A673 (cell line): ENCODE results near the gene CACNA2D3. TPM values are rescaled to one million over a fixed set of nuclear protein-coding genes. Genes with fewer than 3 reads are reported as not detected.

Experiments used
- BruUV-seq: library from RNA; stranded (reverse); fragments of 400-500 nt; replicated peaks from 2 replicates; lab custom pipeline; 2021; lab: Mats Ljungman, UMichigan
- CTCF ChIA-PET: fragments of 300-600 bp; sonication (Branson Sonifier 250); formaldehyde crosslinking; loops from one replicate; lab custom pipeline; 2022; ENCODE audit warnings: antibody characterized with exemption; lab: Charles Lee
- POLR2A ChIA-PET: fragments of 300-600 bp; sonication (Branson Sonifier 250); formaldehyde crosslinking; loops from one replicate; lab custom pipeline; 2022; ENCODE audit warnings: antibody characterized with exemption; ENCODE audit not compliant: low non-redundant PET; lab: Charles Lee
- DNase-seq: peaks from one replicate; pipeline ENCODE4 v3.0.0-alpha.2; 2015; ENCODE audit warnings: low spot score
- H3K27ac ChIP-seq: fragments of 200-600 bp; sonication (generic); 2 replicates; pipeline ENCODE4 v1.5.1; 2016; ENCODE audit warnings: mixed run types, low read depth, mild to moderate bottlenecking, mixed read lengths, antibody characterized with exemption, low read length; ENCODE audit not compliant: poor library complexity, severe bottlenecking
- H3K27me3 ChIP-seq: fragments of 200-600 bp; sonication (generic); replicated peaks from 2 replicates; pipeline ENCODE4 v1.6.1; 2017; ENCODE audit warnings: mixed run types, low read depth, mild to moderate bottlenecking, mixed read lengths, antibody characterized with exemption, low read length; ENCODE audit not compliant: insufficient read depth, poor library complexity
- H3K36me3 ChIP-seq: fragments of 200-600 bp; sonication (generic); 2 replicates; pipeline ENCODE4 v1.6.1; 2016; ENCODE audit warnings: mixed run types, mild to moderate bottlenecking, mixed read lengths, antibody characterized with exemption, low read length; ENCODE audit not compliant: insufficient read depth, poor library complexity, severe bottlenecking
- H3K4me1 ChIP-seq: fragments of 200-600 bp; sonication (generic); 2 replicates; pipeline ENCODE4 v1.6.1; 2017; ENCODE audit warnings: mixed run types, mild to moderate bottlenecking, mixed read lengths, antibody characterized with exemption, low read length; ENCODE audit not compliant: insufficient read depth, poor library complexity, severe bottlenecking
- H3K4me3 ChIP-seq: fragments of 200-600 bp; sonication (generic); 2 replicates; pipeline ENCODE4 v1.5.1; 2016; ENCODE audit warnings: low read depth, mixed run types, mild to moderate bottlenecking, mixed read lengths, low read length; ENCODE audit not compliant: poor library complexity, severe bottlenecking
- H3K9me3 ChIP-seq: fragments of 200-600 bp; sonication (generic); 2 replicates; pipeline ENCODE4 v1.6.1; 2016; ENCODE audit warnings: mixed run types, low read depth, mild to moderate bottlenecking, mixed read lengths, antibody characterized with exemption, low read length; ENCODE audit not compliant: poor library complexity, severe bottlenecking
- CTCF ChIP-seq: fragments of 300-800, 200-600 bp; sonication (generic); conservative IDR thresholded peaks from 2 replicates; pipeline ENCODE4 v1.5.1; 2017; ENCODE audit warnings: low read depth, mild to moderate bottlenecking, antibody characterized with exemption, low read length, moderate library complexity, mixed read lengths
- EZH2 ChIP-seq: fragments of 200-600 bp; sonication (generic); IDR thresholded peaks from 2 replicates; pipeline ENCODE4 v1.6.1; 2017; ENCODE audit warnings: borderline replicate concordance, low read depth, mild to moderate bottlenecking, mixed read lengths, antibody characterized with exemption, low read length; ENCODE audit not compliant: poor library complexity, severe bottlenecking
- intact Hi-C: fragments of 100-400 bp; cut with micrococcal nuclease; formaldehyde crosslinking; loops from one replicate; pipeline ENCODE4 v1.10.0; 2022; ENCODE audit not compliant: unreplicated experiment
- total RNA-seq: library from RNA; stranded (reverse); gene quantifications from 2 replicates; pipeline ENCODE4 v1.2.3, GENCODE V29; 2021

CACNA2D3 gene
- total RNA-seq, 1 experiment from 2014 or later, result not detected

- no peaks in the 10 kb centered on the region for H3K9me3 ChIP-seq
- no peaks in the 10 kb centered on the region for H3K27me3 ChIP-seq
- BruUV-seq, result no TSS peak
- no peak overlapping the region for H3K4me3 ChIP-seq
- no peak overlapping the region for H3K27ac ChIP-seq
- intact Hi-C loops, result no loop called here
- H3K36me3 ChIP-seq, result no peaks in the 10 kb centered on the region
- ChIA-PET CTCF (no interaction called here), POLR2A (interaction anchor here (0.6 kb wide), 1 partner anchor 112 kb away, joined by 3 read pairs; no protein-coding TSS in a partner anchor)
- TF ChIP-seq CTCF (no peak), EZH2 (no peak)
- DNase-seq, result no peak
- no peaks in the 10 kb centered on the region for H3K4me1 ChIP-seq
Measured at GRCh38 chr3:55122312-55122711, 1000.0 kb downstream of the CACNA2D3 start.

Other genes starting within 250 kb of the CACNA2D3 start
- gene ACTR8, start 240.4 kb upstream of the CACNA2D3 start, total RNA-seq, result 21.1 and 26.9 TPM in 2 replicates
- 19.9 and 20.7 TPM in 2 replicates for gene SELENOK, start 230.7 kb upstream of the CACNA2D3 start, total RNA-seq